Measurements from ENCODE around the gene CHRNA3.

The CHRNA3 gene

GRCh38 chr15:78624651-78625590, 4.1 kb upstream of the CHRNA3 start:
- no peak overlapping the region for H3K27ac ChIP-seq (ENCODE audit: low read length)

DNA sequence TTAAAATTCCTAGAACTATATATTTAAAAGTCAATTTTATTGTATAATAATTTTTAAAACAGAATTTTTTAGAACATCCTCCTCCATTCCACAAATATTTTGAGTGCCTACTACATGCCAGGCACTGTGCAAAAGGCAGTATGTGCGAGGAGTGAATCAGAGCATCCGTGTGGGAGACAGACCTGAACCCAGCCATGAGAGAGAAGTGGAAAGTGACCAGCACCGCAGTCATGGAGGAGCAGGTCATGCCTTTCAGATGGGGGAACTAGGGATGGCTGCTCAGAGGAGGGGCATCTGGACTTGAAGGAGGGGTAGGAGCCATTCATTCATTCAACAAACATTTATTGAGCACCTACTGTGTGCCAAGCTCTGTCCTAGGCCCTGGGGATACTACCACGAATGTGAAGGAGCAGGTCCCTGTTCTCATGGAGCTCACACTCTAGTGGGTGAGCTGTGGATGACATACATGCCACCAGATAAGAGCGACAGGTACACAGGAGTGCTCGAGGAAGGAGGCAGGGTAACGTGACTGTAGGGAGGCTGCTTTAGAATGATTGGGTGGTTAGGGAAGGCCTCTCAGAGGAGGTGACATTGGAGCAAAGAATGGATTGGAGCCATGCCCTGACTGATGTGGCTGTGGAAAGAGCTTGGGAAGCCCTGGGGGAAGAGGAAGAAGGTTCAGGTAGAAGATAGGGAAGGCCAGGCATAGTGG, 3.1 kb upstream of the CHRNA3 start:
- H3K4me1 ChIP-seq (ENCODE audit: insufficient read depth, low read length): peaks cover 29% of the 10 kb centered on the region
- TF ChIP-seq EZH2 (IDR thresholded peaks at IDR 0.05; ENCODE audit: borderline replicate concordance, low read depth, low read length, severe bottlenecking) (no peak), CTCF (IDR thresholded peaks at IDR 0.05; ENCODE audit: borderline replicate concordance, extremely low read depth, low read length, poor library complexity, severe bottlenecking) (no peak)
- ATAC-seq (ENCODE audit: insufficient read depth, low read depth): no peak
- H4K20me1 ChIP-seq (ENCODE audit: insufficient read depth, low read length): no peaks in the 10 kb centered on the region
- no peak overlapping the region for H3K9ac ChIP-seq (ENCODE audit: low read depth, low read length)
- H3K4me3 ChIP-seq (ENCODE audit: low read depth in 1 of 2, low read length in 2 of 2): no peak overlapping the region
- H3K79me2 ChIP-seq (ENCODE audit: insufficient read depth, low read length): no peaks in the 10 kb centered on the region
- no peak for DNase-seq
- H3K27me3 ChIP-seq (ENCODE audit: insufficient read depth, low read length, poor library complexity): peaks cover 28% of the 10 kb centered on the region
- no peaks in the 10 kb centered on the region for H3K36me3 ChIP-seq (ENCODE audit: insufficient read depth, low read length)
- no peak overlapping the region for H3K27ac ChIP-seq (ENCODE audit: low read length)
- no peak overlapping the region for H2AFZ ChIP-seq (ENCODE audit: low read depth, low read length)
- no peak overlapping the region for H3K4me2 ChIP-seq (ENCODE audit: insufficient read depth, low read length)
- H3K9me3 ChIP-seq (ENCODE audit: insufficient read depth, low read length, severe bottlenecking): no peaks in the 10 kb centered on the region

More at GRCh38 chr15:78624651-78625590, 4.1 kb upstream of the CHRNA3 start:
- H3K4me1 ChIP-seq (ENCODE audit: insufficient read depth, low read length): peaks cover 28% of the 10 kb centered on the region
- no peaks in the 10 kb centered on the region for H4K20me1 ChIP-seq (ENCODE audit: insufficient read depth, low read length)
- no peaks in the 10 kb centered on the region for H3K79me2 ChIP-seq (ENCODE audit: insufficient read depth, low read length)
- no peak for DNase-seq
- no peak overlapping the region for H3K9ac ChIP-seq (ENCODE audit: low read depth, low read length)
- no peak for ATAC-seq (ENCODE audit: insufficient read depth, low read depth)
- no peak for TF ChIP-seq CTCF (IDR thresholded peaks at IDR 0.05; ENCODE audit: borderline replicate concordance, extremely low read depth, low read length, poor library complexity, severe bottlenecking)
- TF ChIP-seq EZH2 (IDR thresholded peaks at IDR 0.05; ENCODE audit: borderline replicate concordance, low read depth, low read length, severe bottlenecking): no peak
- no peaks in the 10 kb centered on the region for H3K9me3 ChIP-seq (ENCODE audit: insufficient read depth, low read length, severe bottlenecking)
- no peaks in the 10 kb centered on the region for H3K36me3 ChIP-seq (ENCODE audit: insufficient read depth, low read length)
- no peak overlapping the region for H2AFZ ChIP-seq (ENCODE audit: low read depth, low read length)
- H3K4me3 ChIP-seq (ENCODE audit: low read depth in 1 of 2, low read length in 2 of 2): no peak overlapping the region
- peaks cover 22% of the 10 kb centered on the region for H3K27me3 ChIP-seq (ENCODE audit: insufficient read depth, low read length, poor library complexity)
- H3K4me2 ChIP-seq (ENCODE audit: insufficient read depth, low read length): no peak overlapping the region

DNA sequence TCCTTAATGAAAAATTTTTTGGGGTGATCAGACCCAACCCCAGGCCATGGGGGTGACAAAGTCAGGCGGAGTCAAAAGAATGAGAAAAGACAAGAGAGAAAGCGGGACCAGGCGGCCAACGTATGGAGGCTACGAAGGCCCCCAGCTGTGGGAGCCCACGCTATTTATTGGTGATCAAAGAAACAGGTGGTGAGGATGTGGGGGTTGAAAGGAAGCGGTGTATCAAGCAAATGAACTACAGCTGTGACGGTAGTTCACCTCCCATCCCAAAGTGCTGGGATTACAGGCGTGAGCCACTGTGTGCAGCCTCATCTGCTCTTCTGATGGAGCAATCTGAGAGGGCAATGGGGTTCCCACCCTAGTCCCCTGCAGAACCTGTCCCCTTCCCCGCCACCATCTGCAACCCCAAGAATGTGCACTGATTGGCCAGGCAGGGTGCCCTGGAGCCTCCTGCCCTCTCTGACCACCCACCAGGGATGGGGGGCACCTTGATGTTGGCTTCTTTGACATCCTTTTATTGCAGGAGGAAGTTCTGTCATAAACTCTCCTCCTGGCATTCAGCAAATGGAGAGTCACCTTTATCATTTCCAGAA, 1.1 kb upstream of the CHRNA3 start:
- no peak for TF ChIP-seq EZH2 (IDR thresholded peaks at IDR 0.05; ENCODE audit: borderline replicate concordance, low read depth, low read length, severe bottlenecking)
- TF ChIP-seq CTCF (IDR thresholded peaks at IDR 0.05; ENCODE audit: borderline replicate concordance, extremely low read depth, low read length, poor library complexity, severe bottlenecking): no peak
- Histone ChIP-seq H2AFZ (ENCODE audit: low read depth, low read length) (no peak overlapping the region), H3K79me2 (ENCODE audit: insufficient read depth, low read length) (no peaks in the 10 kb centered on the region), H3K9ac (ENCODE audit: low read depth, low read length) (no peak overlapping the region), H3K36me3 (ENCODE audit: insufficient read depth, low read length) (no peaks in the 10 kb centered on the region), H3K4me2 (ENCODE audit: insufficient read depth, low read length) (0 out of 2 replicates have a peak overlapping the region, but pooled peaks have one; percentile 22), H3K27ac (ENCODE audit: low read length) (no peak overlapping the region), H4K20me1 (ENCODE audit: insufficient read depth, low read length) (no peaks in the 10 kb centered on the region), H3K4me3 (ENCODE audit: low read depth in 1 of 2, low read length in 2 of 2) (no peak overlapping the region), H3K4me1 (ENCODE audit: insufficient read depth, low read length) (peaks cover 29% of the 10 kb centered on the region), H3K9me3 (ENCODE audit: insufficient read depth, low read length, severe bottlenecking) (no peaks in the 10 kb centered on the region), H3K27me3 (ENCODE audit: insufficient read depth, low read length, poor library complexity) (peaks cover 31% of the 10 kb centered on the region)
- ATAC-seq (ENCODE audit: insufficient read depth, low read depth): peak; percentile 81
- DNase-seq: peak; percentile 81

Measured in DND-41 (cell line).